ENCODE results near the gene ANKRD12.
A peak's percentile ranks its signal among the peaks of the same experiment; 100 is the strongest.

The ANKRD12 gene

DNA sequence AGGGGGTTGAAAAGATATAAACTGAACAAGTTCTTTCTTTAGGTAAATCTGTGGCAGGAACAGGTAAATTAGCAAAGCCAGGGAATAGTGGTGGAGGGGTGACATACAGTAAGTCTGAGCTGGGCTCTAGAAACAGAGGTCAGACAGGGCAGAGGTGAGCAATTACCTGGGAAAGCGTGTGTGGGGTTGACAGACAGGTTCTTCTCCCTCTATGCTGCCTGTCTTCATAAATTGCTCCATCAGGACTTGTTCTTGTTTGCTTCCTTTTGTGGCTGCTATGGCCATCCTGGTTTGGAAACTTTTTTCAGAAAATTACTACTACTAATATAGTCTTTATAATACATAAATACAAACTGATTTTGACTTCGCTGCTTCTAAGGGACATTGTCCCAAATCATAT is 3.4 kb upstream of the ANKRD12 start:
- intact Hi-C loops (cut with DNase I; ENCODE audit: low total_unique reads) = no loop called here
- H3K4me3 ChIP-seq = no peak overlapping the region
- peak overlapping the region in 1 of 2 donors; percentile 18 for H3K27ac ChIP-seq
- peaks cover 0 to 37% (median 15%) of the 10 kb centered on the region in 3 donors for H3K36me3 ChIP-seq
- peaks cover 0 to 10% (median 4%) of the 10 kb centered on the region in 4 donors for H3K4me1 ChIP-seq
- H3K9me3 ChIP-seq = no peaks in the 10 kb centered on the region
- DNase-seq = no peak
- H3K27me3 ChIP-seq = no peaks in the 10 kb centered on the region
- TF ChIP-seq, protein P1, sequence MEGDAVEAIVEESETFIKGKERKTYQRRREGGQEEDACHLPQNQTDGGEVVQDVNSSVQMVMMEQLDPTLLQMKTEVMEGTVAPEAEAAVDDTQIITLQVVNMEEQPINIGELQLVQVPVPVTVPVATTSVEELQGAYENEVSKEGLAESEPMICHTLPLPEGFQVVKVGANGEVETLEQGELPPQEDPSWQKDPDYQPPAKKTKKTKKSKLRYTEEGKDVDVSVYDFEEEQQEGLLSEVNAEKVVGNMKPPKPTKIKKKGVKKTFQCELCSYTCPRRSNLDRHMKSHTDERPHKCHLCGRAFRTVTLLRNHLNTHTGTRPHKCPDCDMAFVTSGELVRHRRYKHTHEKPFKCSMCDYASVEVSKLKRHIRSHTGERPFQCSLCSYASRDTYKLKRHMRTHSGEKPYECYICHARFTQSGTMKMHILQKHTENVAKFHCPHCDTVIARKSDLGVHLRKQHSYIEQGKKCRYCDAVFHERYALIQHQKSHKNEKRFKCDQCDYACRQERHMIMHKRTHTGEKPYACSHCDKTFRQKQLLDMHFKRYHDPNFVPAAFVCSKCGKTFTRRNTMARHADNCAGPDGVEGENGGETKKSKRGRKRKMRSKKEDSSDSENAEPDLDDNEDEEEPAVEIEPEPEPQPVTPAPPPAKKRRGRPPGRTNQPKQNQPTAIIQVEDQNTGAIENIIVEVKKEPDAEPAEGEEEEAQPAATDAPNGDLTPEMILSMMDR (IDR thresholded peaks at IDR 0.05) = no peak

DNA sequence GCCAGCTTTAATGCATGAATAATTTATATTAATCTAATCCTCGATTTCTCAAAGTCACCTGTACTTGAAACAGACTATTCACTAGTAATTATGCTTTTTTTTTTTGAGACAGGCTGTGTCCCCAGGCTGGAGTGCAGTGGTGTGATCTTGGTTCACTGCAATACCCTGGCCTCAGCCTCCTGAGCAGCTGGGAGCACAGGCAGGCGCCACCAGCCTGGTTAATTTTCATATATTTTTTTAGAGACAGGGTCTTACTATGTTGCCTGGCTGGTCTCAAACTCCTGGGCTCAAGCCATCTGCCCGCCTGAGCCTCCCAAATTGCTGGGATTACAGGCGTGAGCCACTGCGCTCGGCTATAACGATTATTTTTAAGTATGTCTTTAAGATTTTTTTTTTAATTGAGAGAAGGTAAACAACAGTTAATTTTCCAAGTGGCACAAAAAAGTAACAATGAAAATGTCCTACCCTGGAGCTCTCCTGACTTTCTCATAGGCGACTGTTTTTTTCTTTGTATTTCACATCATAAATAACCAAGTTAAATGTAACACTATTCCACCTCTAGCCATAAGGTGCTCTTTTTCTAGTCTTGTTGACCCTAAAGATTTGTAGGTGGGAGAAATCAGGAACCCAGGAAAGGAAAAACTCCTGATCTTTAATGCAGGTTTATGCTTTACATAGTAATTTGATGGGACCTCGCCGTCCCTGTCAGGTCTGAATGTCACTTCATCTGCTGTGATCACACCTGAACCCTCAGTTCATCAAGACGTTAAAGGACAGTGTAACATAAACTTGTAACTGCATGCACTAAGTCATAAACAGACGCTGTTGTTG is 1.3 kb upstream of the ANKRD12 start:
- no peak for DNase-seq
- Histone ChIP-seq H3K27me3 (no peaks in the 10 kb centered on the region), H3K27ac (peak overlapping the region; percentile 96 to 99), H3K9me3 (no peaks in the 10 kb centered on the region), H3K36me3 (peaks cover 0 to 19% (median 0%) of the 10 kb centered on the region in 3 donors), H3K4me1 (peaks cover 0 to 26% (median 15%) of the 10 kb centered on the region in 4 donors), H3K4me3 (peak overlapping the region; percentile 68 to 80)
- TF ChIP-seq, protein P1 (IDR thresholded peaks at IDR 0.05) = no peak
- intact Hi-C loops (cut with DNase I; ENCODE audit: low total_unique reads) = no loop called here

DNA sequence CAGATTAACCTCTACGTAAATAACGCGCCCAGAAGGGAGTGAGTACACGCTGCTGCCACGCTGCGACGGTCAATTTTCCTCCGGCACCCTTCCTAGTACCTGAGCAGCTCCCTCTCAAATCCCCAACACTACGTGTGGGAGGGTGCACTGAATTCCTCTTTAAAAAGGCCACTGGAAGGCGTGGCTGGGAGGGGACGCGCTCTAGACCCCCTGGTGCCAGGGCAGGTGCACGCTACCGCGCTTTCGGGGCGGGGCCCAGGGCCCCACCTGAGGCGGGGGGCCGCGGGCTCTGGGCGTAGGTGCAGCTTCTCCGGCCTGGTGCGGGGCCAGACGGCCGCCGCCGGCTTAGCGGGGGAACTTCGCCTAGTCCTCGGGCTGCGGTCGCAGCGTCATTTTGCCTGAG is 668 bp upstream of the ANKRD12 start:
- peaks cover 0 to 33% (median 20%) of the 10 kb centered on the region in 4 donors for H3K4me1 ChIP-seq
- peaks cover 0 to 14% (median 0%) of the 10 kb centered on the region in 3 donors for H3K36me3 ChIP-seq
- TF ChIP-seq, protein P1 (IDR thresholded peaks at IDR 0.05) = no peak
- H3K27ac ChIP-seq = peak overlapping the region; percentile 96 to 99
- peak overlapping the region; percentile 68 to 80 for H3K4me3 ChIP-seq
- DNase-seq = peak in 1 of 2 donors; percentile 25
- intact Hi-C loops (cut with DNase I; ENCODE audit: low total_unique reads) = loop anchor here (2.0 kb wide), 1 partner anchor 33 kb away; the partner anchor contains the start of gene NDUFV2
- H3K27me3 ChIP-seq = no peaks in the 10 kb centered on the region
- H3K9me3 ChIP-seq = no peaks in the 10 kb centered on the region

GRCh38 chr18:9137168-9138066 is 836 bp downstream of the ANKRD12 start:
- TF ChIP-seq, protein P1 (IDR thresholded peaks at IDR 0.05) = peak in 1 of 2 experiments; percentile 12
- peak; percentile 44 to 82 for DNase-seq
- H3K27me3 ChIP-seq = no peaks in the 10 kb centered on the region
- H3K27ac ChIP-seq = peak overlapping the region; percentile 96 to 99
- peaks cover 0 to 48% (median 35%) of the 10 kb centered on the region in 4 donors for H3K4me1 ChIP-seq
- H3K4me3 ChIP-seq = peak overlapping the region; percentile 68 to 80
- H3K36me3 ChIP-seq = peaks cover 0 to 8% (median 0%) of the 10 kb centered on the region in 3 donors
- intact Hi-C loops (cut with DNase I; ENCODE audit: low total_unique reads) = loop anchor here (2.0 kb wide), 1 partner anchor 35 kb away; the partner anchor contains the start of gene NDUFV2
- no peaks in the 10 kb centered on the region for H3K9me3 ChIP-seq

DNA sequence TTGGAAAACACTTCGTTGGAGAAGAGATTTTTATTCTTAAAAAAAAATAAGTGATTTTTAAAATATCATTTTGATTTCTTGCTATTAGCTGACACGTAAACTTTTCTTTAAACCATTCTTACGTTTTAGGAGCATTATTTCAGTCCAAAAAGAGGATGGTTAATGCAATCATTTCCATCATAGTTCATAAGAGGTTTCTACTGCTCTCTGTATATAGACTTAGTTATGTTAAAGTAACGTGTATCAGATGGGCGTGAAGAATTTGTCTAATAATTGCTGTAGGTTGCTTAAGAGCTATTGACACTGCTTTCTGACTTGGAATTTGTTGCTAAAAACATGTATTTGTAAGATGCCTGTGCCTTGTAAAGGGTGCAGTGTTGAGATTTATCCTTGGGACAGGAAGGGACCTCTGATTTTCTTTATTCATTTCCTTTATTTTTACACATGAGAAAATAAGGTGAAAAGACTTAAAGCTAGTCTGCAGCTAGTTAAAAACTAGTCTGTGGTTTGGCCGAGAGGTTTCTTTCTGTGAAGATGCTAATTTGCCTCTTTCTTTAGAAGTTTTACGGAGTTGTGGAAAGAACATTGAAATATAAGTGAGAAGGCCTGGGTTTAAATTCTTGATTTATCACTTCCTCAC is 2.9 kb downstream of the ANKRD12 start:
- Histone ChIP-seq H3K27me3 (no peaks in the 10 kb centered on the region), H3K36me3 (no peaks in the 10 kb centered on the region), H3K27ac (peak overlapping the region; percentile 96 to 99), H3K9me3 (no peaks in the 10 kb centered on the region), H3K4me1 (peaks cover 0 to 64% (median 36%) of the 10 kb centered on the region in 4 donors), H3K4me3 (peak overlapping the region; percentile 68 to 80)
- intact Hi-C loops (cut with DNase I; ENCODE audit: low total_unique reads) = no loop called here
- TF ChIP-seq, protein P1 (IDR thresholded peaks at IDR 0.05) = no peak
- no peak for DNase-seq

All from tibial artery (tissue), 4 donors.